PC-3 (cell line): ENCODE data around the gene REG1B. TPM values are rescaled to one million over a fixed set of nuclear protein-coding genes. Genes with fewer than 3 reads are reported as not detected.

Experiments used
- ATAC-seq: fragments of 200-7000 bp; cut with Tn5 transposase; 2 replicates; pipeline ENCODE4 v1.9.1; 2020; ENCODE audit warnings: mild to moderate bottlenecking, moderate library complexity
- BruUV-seq: library from RNA; stranded (reverse); fragments of 400-500 nt; replicated peaks from 2 replicates; lab custom pipeline; 2021; lab: Mats Ljungman, UMichigan
- CTCF ChIA-PET: fragments of 300-600 bp; sonication (Branson Sonifier 250); formaldehyde crosslinking; loops from one replicate; lab custom pipeline; 2022; ENCODE audit warnings: antibody characterized with exemption; lab: Charles Lee
- POLR2A ChIA-PET: fragments of 300-600 bp; sonication (Branson Sonifier 250); formaldehyde crosslinking; loops from one replicate; lab custom pipeline; 2022; ENCODE audit warnings: antibody characterized with exemption; ENCODE audit not compliant: unreplicated experiment; lab: Charles Lee
- DNase-seq: peaks from one replicate; pipeline ENCODE4 v3.0.0-alpha.2; 2015
- H2AFZ ChIP-seq: fragments of 300-600 bp; sonication (generic); 2 replicates; pipeline ENCODE4 v1.6.0; 2016; ENCODE audit warnings: antibody characterized with exemption, low read length
- H3F3A ChIP-seq: fragments of 300-600 bp; sonication (generic); one replicate; pipeline ENCODE4 v1.6.0; 2017; ENCODE audit warnings: antibody characterized with exemption, low read length, control low read depth, mild to moderate bottlenecking; ENCODE audit not compliant: unreplicated experiment
- H3K27ac ChIP-seq: fragments of 300-600 bp; sonication (generic); 2 replicates; pipeline ENCODE4 v1.5.1; 2016; ENCODE audit warnings: mild to moderate bottlenecking, low read length
- H3K27me3 ChIP-seq: fragments of 300-600 bp; sonication (generic); 2 replicates; pipeline ENCODE4 v1.6.1; 2016; ENCODE audit warnings: low read length, mixed read lengths
- H3K36me3 ChIP-seq: fragments of 300-600 bp; sonication (generic); 2 replicates; pipeline ENCODE4 v1.6.1; 2016; ENCODE audit warnings: low read depth, mixed run types, low read length, mixed read lengths
- H3K4me1 ChIP-seq: fragments of 300-600 bp; sonication (generic); 2 replicates; pipeline ENCODE4 v1.5.1; 2016; ENCODE audit warnings: low read length; ENCODE audit not compliant: insufficient read depth
- H3K4me2 ChIP-seq: fragments of 300-600 bp; sonication (generic); 2 replicates; pipeline ENCODE4 v1.6.0; 2016; ENCODE audit warnings: low read length
- H3K4me3 ChIP-seq: fragments of 300-600 bp; sonication (generic); 2 replicates; pipeline ENCODE4 v1.5.1; 2016; ENCODE audit warnings: mild to moderate bottlenecking, low read length, mixed read lengths
- H3K79me2 ChIP-seq: fragments of 300-600 bp; sonication (generic); 2 replicates; pipeline ENCODE4 v1.6.1; 2017; ENCODE audit warnings: low read length, mixed read lengths
- H3K9ac ChIP-seq: fragments of 300-600 bp; sonication (generic); 2 replicates; pipeline ENCODE4 v1.6.0; 2016; ENCODE audit warnings: mild to moderate bottlenecking, low read length
- H3K9me2 ChIP-seq: fragments of 300-600 bp; sonication (generic); replicated peaks from 2 replicates; pipeline ENCODE4 v1.6.1; 2016; ENCODE audit warnings: mixed run types, low read length, mixed read lengths
- H3K9me3 ChIP-seq: fragments of 300-600 bp; sonication (generic); 2 replicates; pipeline ENCODE4 v1.6.1; 2016; ENCODE audit warnings: low read length, mixed read lengths
- H4K20me1 ChIP-seq: fragments of 300-600 bp; sonication (generic); 2 replicates; pipeline ENCODE4 v1.6.1; 2016; ENCODE audit warnings: low read length, mixed read lengths
- CTCF ChIP-seq: fragments of 300-600 bp; sonication (generic); conservative IDR thresholded peaks from 2 replicates; pipeline ENCODE4 v1.5.1; 2017; ENCODE audit warnings: antibody characterized with exemption, low read depth, mild to moderate bottlenecking, low read length
- EZH2 ChIP-seq: fragments of 300-600 bp; sonication (generic); IDR thresholded peaks from one replicate; pipeline ENCODE4 v1.6.1; 2017; ENCODE audit warnings: antibody characterized with exemption, mild to moderate bottlenecking, low read length; ENCODE audit not compliant: unreplicated experiment
- EZH2phosphoT487 ChIP-seq: fragments of 300-600 bp; sonication (generic); IDR thresholded peaks from 2 replicates; pipeline ENCODE4 v1.6.1; 2018; ENCODE audit warnings: mild to moderate bottlenecking, antibody characterized with exemption, low read length, borderline replicate concordance
- intact Hi-C: fragments of 100-400 bp; cut with micrococcal nuclease; formaldehyde crosslinking; loops from 2 replicates; pipeline ENCODE4 v1.9.0; 2023
- total RNA-seq: library from RNA; depleted of rRNA; stranded (reverse); fragments of >200 nt; gene quantifications from 2 replicates; pipeline ENCODE4 v1.2.3, GENCODE V29; 2014

The REG1B gene
- total RNA-seq, 1 experiment from 2014 or later: not detected

- no peak for TF ChIP-seq CTCF
- no peak for TF ChIP-seq EZH2
- Histone ChIP-seq H3K4me3 (no peak overlapping the region), H3K9me2 (no peaks in the 10 kb centered on the region), H3K27me3 (no peaks in the 10 kb centered on the region), H3F3A (no peaks in the 10 kb centered on the region), H2AFZ (no peak overlapping the region), H4K20me1 (no peaks in the 10 kb centered on the region), H3K79me2 (no peaks in the 10 kb centered on the region), H3K4me2 (no peak overlapping the region), H3K9me3 (0 out of 2 replicates have a peak, but pooled peaks cover 5% of the 10 kb centered on the region), H3K9ac (no peak overlapping the region), H3K4me1 (no peaks in the 10 kb centered on the region), H3K36me3 (no peaks in the 10 kb centered on the region), H3K27ac (no peak overlapping the region)
- no TSS peak for BruUV-seq
- ATAC-seq (no peak), DNase-seq (no peak)
- ChIA-PET CTCF (no interaction called here), POLR2A (no interaction called here)
- intact Hi-C loops: no loop called here
Measured at GRCh38 chr2:79112269-79112668, 24.5 kb upstream of the REG1B start.

- Histone ChIP-seq H3K4me3 (no peak overlapping the region), H3K27me3 (no peaks in the 10 kb centered on the region), H3F3A (no peaks in the 10 kb centered on the region), H2AFZ (no peak overlapping the region), H3K4me2 (no peak overlapping the region), H3K4me1 (no peaks in the 10 kb centered on the region), H3K9ac (no peak overlapping the region), H3K9me2 (no peaks in the 10 kb centered on the region), H3K9me3 (0 out of 2 replicates have a peak, but pooled peaks cover 5% of the 10 kb centered on the region), H3K27ac (no peak overlapping the region), H3K79me2 (no peaks in the 10 kb centered on the region), H3K36me3 (no peaks in the 10 kb centered on the region), H4K20me1 (no peaks in the 10 kb centered on the region)
- intact Hi-C loops: no loop called here
- no peak for TF ChIP-seq EZH2
- no peak for DNase-seq
- ATAC-seq: no peak
- BruUV-seq: no TSS peak
- ChIA-PET POLR2A (no interaction called here), CTCF (no interaction called here)
Measured at GRCh38 chr2:79105259-79105658, 17.5 kb upstream of the REG1B start.

GRCh38 chr2:79103214-79103613 is 15.4 kb upstream of the REG1B start:
- CTCF ChIA-PET: no interaction called here

More at GRCh38 chr2:79103214-79103613, 15.4 kb upstream of the REG1B start:
- Histone ChIP-seq H3K9me3 (0 out of 2 replicates have a peak, but pooled peaks cover 5% of the 10 kb centered on the region), H4K20me1 (no peaks in the 10 kb centered on the region), H3K27ac (no peak overlapping the region), H3K79me2 (no peaks in the 10 kb centered on the region), H3K4me3 (no peak overlapping the region), H3K9me2 (no peaks in the 10 kb centered on the region), H3F3A (no peaks in the 10 kb centered on the region), H3K27me3 (no peaks in the 10 kb centered on the region), H3K36me3 (no peaks in the 10 kb centered on the region), H3K9ac (no peak overlapping the region), H2AFZ (no peak overlapping the region), H3K4me2 (no peak overlapping the region), H3K4me1 (no peaks in the 10 kb centered on the region)
- POLR2A ChIA-PET: no interaction called here
- intact Hi-C loops: no loop called here
- TF ChIP-seq EZH2phosphoT487: no peak
- no peak for TF ChIP-seq EZH2
- no peak for TF ChIP-seq CTCF
- BruUV-seq: no TSS peak
- ATAC-seq (no peak), DNase-seq (no peak)
